C1 segment of cervical spinal cord (tissue), 14 donors: Measurements from ENCODE around the gene BCL3.
"Not testable (repeated sequence)": the region's sequence is repeated elsewhere in the genome, so short reads cannot be mapped to it uniquely, and the experiment has no call there.

Experiments
- DNase-seq, 14 donors: peaks; one replicate each; lab custom pipeline; 2025; lab: John Stamatoyannopoulos, UW

The BCL3 gene

DNA sequence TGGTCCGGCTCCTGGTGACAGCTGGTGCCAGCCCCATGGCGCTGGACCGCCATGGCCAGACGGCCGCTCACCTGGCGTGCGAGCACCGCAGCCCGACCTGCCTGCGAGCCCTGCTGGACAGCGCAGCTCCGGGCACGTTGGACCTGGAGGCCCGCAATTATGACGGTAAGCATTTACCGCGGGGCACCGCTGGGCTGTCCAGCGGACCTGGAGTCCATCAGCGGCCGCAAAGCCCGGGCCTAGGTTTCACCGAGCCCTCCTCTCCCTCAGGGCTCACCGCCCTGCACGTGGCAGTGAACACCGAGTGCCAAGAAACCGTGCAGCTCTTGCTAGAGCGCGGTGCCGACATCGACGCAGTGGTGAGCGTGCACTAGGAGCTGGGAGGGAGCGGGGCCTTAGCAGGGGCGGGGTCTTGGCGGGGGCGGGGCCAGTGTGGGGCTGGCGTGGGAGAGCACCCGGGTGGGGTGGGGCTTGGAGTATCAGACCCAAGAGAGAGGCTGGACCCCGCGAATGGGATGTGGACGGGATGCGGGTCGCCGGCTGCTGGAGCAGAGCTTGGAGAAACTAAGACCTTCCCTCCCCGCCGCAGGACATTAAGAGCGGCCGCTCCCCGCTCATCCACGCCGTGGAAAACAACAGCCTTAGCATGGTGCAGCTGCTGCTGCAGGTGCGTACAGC lies 8.7 kb downstream of the BCL3 start:
- peak in 1 of 14 donors; percentile 7 for DNase-seq

DNA sequence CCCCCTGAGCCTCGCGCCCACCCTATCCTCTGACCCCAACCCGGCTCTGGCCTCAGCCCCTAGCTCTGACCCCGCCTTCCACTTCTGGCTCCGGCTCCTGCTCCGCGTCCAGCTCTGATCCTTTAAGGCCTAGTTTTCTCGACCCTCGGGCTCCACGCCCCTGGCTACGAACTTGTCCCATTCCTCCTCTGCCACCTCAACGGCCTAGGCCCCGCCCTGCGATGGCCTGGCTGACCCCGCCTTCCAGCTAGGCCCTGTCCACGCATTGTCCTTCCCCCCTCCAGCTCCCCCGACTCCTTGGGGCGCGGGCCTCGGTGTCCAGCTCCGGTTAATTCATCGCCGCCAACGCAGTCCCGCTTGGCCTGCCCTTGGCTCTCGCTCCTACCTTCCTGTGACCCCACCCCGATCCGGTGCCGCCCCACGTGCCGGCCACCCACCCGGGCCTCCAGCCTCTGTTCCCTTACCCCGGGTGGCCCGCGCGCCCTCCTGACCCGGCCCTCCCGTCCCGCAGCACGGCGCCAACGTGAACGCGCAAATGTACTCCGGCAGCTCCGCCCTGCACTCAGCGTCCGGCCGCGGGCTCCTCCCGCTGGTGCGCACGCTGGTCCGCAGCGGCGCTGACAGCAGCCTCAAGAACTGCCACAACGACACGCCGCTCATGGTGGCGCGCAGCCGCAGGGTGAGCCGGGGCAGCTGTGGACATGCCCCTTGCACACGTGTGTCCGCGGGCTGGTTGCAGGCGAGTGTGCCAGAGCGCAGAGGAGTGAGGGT lies 9.4 kb downstream of the BCL3 start:
- peak in 1 of 14 donors; percentile 4 for DNase-seq

DNA sequence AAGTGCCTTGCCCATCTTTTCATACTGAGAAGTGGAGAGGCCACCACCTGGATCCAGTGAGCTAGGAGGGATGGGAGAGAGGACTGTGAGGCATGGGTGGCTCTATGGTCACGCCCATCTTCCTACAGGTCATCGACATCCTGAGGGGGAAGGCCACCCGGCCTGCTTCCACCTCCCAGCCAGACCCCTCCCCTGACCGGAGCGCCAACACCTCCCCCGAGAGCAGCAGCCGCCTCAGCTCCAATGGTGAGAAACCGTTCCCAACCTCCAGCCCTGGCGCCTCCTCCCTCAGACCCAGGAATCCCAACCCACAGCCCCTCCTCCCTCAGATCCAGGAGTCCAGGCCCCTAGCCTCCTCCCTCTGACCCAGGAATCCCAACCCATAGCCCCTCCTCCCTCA lies 10.1 kb downstream of the BCL3 start:
- DNase-seq: no peak

DNA sequence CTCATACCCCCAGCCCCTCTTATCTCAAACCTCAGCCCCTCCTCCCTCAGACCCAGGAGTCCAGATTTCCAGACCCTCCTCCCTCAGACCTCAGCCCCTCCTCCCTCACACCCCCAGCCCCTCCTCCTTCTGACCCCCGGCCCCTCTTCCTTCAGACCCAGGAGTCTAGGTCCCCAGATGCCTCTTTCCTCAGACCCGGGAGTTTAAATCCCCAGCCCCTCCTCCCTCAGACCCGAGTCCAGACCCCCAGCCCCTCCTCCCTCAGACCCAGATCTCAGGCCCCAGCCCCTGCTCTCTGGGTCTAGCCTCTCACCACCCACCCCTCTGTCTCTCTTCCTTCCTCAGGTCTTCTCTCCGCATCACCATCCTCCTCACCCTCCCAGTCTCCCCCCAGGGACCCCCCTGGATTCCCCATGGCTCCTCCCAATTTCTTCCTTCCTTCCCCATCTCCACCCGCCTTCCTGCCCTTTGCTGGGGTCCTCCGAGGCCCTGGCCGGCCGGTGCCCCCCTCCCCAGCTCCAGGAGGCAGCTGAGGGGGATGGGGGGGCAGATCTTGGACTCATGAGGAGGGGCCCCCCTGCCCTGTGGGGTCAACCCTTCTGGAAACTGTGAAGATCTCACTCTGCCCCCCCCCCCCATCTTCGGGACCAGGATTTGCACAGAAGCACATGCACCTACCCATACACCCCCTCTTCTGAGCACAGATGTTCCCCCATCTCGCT lies 10.7 kb downstream of the BCL3 start:
- DNase-seq: no peak

DNA sequence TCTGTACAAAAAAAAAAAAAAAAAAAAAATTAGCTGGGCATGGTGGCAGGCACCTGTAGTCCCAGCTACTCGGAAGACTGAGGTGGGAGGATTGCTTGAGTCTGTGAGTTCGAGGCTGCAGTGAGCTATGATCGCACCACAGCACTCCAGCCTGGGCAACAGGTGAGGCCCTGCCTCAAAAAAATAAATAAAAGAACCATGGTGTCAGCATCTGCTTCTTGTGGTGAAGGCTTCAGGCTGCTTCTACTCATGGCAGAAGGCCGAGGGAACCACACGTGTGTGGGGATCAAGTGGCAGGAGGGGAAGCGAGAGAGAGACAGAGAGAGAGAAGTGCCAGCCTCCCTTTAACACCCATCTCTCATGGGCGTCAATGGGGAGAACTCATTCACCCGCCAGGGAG lies 13.5 kb downstream of the BCL3 start:
- DNase-seq: no peak

DNA sequence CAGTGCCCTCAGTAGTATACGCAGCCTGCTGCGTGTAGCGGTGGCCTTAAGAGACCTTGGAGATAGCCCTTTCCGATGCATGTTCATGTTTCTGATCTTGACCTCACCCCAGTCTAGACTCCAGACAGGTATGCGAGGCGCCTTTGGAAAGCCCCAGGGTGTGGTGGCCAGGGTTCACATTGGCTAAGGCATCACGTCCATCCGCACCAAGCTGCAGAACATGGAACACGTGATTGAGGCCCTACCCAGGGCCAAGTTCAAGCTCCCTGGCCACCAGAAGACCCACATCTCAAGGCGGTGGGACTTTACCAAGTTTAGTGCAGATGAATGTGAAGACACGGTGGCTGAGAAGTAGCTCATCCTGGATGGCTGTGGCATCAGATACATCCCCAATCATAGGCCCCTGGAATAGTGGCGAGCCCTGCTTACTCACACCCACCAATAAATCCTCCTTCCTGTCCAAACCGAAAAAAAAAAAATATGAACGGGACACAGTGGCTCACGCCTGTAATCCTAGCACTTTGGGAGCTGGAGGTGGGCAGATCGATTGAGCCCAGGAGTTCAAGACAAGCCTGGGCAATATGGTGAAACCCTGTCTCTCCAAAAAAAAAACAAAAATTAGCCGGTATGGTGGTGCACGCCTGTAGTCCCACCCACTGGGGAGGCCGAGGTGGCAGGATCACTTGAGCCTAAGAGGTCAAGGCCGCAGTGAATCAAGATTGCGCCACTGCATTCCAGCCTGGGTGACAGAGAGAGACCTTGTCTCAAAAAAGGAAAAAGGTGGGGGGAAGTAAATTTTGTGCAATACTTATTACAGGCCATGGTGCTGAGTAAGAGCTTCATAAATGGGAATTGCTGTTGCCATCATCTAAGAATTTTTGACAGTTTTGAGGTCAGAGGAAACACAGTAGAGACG lies 16.8 kb downstream of the BCL3 start:
- DNase-seq: no peak

DNA sequence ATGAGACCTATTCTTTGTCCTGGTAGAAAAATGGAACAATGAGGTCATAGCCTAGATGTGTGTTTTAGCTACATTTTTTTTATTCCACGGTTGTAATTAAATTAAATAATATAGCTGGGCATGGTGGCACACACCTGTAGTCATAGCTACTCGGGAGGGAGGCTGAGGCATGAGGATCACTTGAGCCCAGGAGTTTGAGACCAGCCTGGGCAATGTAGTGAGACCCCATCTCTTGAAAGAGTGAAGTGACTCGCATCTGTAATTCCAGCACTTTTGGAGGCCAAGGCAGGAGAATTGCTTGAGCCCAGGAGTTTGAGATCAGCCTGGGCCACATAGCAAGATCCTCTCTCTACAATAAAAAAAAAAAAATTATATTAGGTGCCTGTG lies 17.4 kb downstream of the BCL3 start:
- no peak for DNase-seq

DNA sequence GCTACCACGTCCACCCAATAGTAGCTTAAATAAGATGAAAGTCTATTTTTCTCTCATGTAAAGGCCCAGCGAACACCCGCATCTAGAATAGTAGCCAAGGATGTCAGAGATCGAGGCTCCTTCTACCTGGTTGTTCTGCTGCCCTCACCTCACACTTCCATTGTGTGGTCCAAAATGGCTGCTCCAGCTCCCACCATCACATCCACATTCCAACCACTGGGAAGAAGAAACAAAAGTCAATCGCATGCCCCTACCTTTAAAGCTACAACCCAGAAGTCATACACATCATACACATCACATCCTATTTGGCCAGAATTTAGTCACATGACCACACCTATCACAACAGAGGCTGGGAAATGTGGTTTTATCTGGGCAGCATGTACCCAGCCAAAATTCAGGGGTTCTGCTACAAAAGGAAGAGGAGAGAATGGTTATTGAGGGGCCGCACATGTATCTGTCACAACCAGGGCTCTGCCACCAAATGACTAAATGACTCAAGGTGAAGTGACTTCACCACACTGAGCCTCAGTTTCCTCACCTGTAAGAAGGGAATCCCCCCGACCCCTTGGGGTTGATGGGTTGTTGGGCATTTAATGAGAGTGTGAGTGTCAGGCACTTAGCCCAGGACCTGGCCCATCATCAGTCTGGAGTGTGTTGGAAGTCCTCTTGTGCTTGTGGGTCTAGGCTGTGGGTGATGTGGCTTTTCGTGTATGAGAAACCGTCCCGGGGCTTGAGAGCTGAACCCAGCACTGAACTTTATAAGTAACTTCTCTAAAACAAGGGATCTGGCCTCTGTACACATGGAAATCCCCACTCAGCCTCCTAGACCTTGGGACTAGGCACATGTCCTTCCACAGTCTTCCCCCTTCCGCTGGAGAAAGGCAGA lies 19.0 kb downstream of the BCL3 start:
- no peak for DNase-seq

DNA sequence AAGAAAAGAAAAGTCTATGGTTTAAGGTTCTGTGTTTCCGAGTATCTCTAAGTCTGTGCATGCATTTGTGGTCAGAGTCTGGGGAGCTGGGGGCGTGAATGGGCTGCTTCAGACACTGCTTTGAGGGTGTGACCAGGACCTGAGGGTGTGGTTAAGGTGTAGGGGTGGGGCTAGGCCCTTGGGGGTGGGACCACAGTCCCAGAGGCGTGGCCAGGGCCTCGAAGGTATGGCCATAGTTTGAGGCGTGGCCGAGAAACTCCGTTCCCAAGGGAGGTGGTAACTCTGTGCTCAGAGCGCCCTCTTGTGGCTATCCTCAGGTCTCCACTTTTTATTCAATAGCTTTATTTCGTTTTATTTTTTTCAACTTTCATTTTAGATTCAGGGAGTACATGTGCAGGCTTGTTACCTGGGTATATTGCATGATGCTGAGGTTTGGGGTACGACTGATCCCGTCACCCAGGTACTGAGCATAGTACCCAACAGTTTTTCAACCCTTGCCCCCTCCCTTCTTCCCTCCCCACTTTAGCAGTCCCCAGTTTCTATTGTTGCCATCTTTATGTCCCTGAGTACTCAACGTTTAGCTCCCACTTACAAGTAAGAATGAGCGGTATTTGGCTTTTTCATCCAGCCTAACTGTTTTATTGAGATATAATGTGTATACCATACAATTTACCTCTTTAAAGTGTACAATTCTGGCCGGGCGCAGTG lies 22.2 kb downstream of the BCL3 start:
- peak in 12 of 14 donors; percentile 3 to 63 (median 30) for DNase-seq

DNA sequence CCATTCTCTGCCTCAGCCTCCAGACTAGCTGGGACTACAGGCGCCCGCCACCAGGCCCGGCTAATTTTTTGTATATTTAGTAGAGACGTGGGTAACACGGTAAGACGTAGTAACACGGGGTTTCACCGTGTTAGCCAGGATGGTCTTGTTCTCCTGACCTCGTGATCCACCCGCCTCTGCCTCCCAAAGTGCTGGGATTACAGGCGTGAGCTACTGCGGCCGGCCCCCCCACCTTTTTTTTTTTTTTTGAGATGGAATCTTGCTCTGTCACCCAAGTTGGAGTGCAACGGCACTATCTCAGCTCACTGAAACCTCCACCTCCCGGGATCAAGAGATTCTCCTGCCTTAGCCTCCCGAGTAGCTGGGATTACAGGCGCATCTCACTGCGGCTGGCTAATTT lies 23.6 kb downstream of the BCL3 start:
- DNase-seq: not testable (repeated sequence)

DNA sequence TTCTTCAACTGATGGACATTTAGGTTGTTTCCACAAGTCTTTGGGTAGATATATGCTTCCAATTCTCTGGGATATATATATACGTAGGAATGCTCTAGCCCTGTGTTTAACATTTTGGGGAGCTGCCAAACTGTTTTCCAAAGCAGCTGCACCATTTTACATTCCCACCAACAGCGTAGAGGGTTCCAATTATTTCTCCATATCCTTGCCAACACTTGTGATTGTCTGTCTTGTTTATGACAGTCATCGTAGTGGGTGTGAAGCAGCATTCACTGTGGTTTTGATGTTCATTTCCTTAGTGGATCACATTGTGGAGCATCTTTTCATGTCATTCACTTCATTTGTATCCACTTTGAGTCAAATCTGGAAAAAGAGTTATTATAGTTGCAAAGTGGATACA lies 24.5 kb downstream of the BCL3 start:
- no peak for DNase-seq

DNA sequence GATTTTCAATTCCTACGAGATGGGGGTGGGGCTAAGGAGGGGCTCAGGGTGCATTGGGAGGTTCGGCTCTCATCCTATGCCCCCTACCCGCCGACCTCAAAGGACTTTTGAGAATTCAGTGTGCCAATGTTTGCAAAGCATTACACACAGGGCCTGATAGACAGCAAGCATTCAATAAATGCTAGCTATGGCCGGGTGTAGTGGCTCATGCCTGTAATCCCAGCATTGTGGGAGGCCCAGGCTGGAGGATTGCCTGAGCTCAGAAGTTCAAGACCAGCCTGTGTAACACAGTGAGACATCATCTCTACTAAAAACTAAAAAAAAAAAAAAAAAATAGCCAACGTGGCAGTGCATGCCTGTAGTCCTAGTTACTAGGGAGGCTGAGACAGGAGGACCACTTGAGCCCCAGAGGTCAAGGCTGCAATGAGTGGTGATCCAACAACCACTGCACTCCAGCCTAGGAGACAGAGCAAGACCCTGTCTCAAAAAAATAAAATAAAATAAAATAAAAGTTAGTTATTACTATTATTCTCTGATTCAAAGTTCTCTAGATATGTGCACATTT lies 27.2 kb downstream of the BCL3 start:
- DNase-seq: no peak

DNA sequence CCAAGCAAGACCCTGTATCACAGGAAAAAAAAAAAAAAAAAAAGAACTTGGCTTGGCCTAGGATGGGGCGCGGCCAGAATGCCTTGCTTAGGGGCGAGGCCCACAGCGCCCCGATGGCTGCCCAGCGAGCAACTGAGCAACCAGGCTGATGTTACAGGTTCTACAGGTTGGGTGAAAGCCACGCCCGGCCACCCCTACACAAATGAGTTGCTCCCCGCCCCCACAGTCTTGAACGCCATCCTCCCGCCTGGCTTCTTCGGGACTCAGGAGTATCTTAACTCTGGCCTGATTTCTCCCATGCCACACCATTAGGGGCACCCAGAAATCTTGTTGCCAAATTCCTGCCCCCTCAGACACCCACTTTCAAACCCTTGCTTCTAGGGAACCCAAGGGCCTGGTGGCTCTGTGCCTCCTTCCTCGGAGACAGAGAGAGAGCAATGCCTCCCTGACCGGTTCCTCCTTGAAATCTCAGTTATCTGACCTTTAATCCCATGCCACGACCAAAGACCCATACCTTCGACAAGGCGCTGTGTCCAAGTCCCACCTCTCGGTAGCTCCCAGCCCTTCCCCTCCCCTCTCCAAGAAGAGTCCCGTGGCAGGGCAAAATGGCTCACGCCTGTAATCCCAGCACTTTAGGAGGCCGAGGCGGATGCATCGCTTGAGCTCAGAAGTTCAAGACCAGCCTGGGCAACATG lies 28.0 kb downstream of the BCL3 start:
- DNase-seq: no peak

DNA sequence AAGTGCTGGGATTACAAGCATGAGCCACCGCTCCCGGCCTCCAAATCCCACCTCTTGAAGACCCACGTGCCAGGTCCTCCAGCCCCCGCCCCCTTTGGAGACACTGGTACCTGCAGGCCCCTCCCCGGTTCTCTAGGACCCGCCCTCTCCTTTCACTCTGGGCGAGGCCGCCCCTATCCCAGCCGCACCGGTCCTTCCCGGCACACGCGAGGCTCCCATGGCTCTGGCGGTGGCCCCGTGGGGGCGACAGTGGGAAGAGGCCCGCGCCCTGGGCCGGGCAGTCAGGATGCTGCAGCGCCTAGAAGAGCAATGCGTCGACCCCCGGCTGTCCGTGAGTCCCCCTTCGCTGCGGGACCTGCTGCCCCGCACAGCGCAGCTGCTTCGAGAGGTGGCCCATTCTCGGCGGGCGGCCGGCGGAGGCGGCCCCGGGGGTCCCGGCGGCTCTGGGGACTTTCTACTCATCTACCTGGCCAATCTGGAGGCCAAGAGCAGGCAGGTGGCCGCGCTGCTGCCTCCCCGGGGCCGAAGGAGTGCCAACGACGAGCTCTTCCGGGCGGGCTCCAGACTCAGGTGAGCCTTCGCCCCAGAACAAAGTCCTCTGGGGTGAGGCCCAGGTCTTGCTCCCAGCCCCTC lies 29.3 kb downstream of the BCL3 start, which contains the start of gene CBLC:
Gene CBLC, plus strand, starts transcription at position 176 of the 633 bp plus-strand sequence. Its CDS starts 42 bp downstream, at position 218.
- DNase-seq: no peak

DNA sequence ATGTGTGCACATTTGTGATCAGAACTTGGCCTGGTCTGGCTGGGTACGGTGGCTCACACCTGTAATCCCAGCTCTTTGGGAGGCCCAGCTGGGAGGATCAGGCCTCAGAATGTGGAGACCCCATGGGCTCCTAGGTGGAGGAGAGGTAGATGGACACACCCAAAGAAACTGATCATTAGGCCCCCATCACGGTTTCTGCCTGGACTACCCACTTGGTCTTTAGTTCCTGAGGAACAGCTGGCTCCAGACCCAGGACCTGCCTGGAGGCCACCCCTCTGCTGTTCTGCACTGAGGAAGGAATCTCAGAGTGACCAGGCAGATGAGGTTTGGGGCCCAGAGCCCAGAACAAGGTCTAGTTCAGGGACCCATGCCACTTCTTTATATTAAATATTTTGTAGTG lies 30.6 kb downstream of the BCL3 start:
- no peak for DNase-seq

DNA sequence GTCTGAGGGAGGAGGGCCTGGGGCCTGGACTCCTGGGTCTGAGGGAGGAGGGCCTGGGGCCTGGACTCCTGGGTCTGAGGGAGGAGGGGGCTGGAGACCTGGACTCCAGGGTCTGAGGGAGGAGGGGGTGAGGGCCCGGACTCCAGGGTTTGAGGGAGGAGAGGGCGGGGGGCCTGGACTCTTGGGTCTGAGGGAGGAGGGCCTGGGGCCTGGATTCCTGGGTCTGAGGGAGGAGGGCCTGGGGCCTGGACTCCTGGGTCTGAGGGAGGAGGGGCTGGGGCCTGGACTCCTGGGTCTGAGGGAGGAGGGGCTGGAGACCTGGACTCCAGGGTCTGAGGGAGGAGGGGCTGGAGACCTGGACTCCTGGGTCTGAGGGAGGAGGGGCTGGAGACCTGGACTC lies 33.2 kb downstream of the BCL3 start:
- DNase-seq: not testable (repeated sequence)

DNA sequence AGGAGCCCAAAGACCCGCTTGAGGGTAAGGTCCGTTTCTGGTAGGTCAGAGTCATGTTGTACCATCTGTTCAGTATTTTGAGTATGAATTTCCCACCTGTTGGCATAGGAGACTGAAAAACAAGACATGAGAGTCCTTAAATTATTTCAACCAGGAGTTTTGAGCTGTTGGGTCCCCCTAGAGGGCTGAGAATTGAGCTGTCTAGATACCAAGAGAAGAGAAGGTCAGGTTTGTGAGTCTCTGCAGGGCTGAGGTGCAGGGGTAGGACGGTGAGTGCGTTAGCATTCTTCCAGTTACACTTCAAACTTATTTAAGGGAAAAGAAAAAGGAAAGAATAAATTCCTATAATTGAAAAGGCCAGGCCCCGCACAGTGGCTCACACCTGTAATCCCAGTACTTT lies 34.2 kb downstream of the BCL3 start:
- no peak for DNase-seq

DNA sequence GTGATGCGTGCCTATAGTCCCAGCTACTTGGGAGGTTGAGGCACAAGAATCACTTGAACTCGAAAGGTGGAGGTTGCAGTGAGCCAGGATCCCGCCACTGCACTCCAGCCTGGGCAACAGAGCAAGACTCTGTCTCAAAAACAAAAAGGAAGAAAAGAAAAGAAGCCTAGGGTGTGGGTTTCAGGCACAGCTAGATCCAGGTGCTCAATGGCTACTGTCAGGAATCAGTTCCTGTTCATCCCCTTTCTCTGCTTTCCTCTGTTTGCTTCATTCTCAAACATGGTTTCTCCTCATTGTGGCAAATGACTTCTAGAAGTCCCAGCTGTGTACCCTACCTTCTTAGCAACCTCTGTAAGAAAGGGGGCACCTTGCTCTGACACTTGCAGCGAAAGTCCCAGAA lies 35.0 kb downstream of the BCL3 start:
- DNase-seq: no peak
